Measurements from ENCODE around the gene KCNG2. TPM values are rescaled to one million over a fixed set of nuclear protein-coding genes. Genes with fewer than 3 reads are reported as not detected.
"Not testable (repeated sequence)": the region's sequence is repeated elsewhere in the genome, so short reads cannot be mapped to it uniquely, and the experiment has no call there.

KCNG2 gene
- total RNA-seq, 2 experiments from 2014 or later: not detected

GRCh38 chr18:79853993-79854364 is 56.2 kb downstream of the KCNG2 start:
- H3K4me3 Mint-ChIP-seq: no peak overlapping the region
- DNase-seq: no peak

GRCh38 chr18:79855147-79855933 is 57.6 kb downstream of the KCNG2 start:
- Mint-ChIP-seq H3K27me3 (peaks cover 4% of the 10 kb centered on the region), H3K27ac (no peak overlapping the region), H3K4me1 (peaks cover 1% of the 10 kb centered on the region)

More at GRCh38 chr18:79853993-79854364, 56.2 kb downstream of the KCNG2 start:
- peaks cover 1% of the 10 kb centered on the region for H3K4me1 Mint-ChIP-seq
- H3K27me3 Mint-ChIP-seq: peaks cover 4% of the 10 kb centered on the region
- H3K9me3 Mint-ChIP-seq: no peaks in the 10 kb centered on the region
- H3K36me3 Mint-ChIP-seq: no peaks in the 10 kb centered on the region
- no peak overlapping the region for H3K27ac Mint-ChIP-seq

DNA sequence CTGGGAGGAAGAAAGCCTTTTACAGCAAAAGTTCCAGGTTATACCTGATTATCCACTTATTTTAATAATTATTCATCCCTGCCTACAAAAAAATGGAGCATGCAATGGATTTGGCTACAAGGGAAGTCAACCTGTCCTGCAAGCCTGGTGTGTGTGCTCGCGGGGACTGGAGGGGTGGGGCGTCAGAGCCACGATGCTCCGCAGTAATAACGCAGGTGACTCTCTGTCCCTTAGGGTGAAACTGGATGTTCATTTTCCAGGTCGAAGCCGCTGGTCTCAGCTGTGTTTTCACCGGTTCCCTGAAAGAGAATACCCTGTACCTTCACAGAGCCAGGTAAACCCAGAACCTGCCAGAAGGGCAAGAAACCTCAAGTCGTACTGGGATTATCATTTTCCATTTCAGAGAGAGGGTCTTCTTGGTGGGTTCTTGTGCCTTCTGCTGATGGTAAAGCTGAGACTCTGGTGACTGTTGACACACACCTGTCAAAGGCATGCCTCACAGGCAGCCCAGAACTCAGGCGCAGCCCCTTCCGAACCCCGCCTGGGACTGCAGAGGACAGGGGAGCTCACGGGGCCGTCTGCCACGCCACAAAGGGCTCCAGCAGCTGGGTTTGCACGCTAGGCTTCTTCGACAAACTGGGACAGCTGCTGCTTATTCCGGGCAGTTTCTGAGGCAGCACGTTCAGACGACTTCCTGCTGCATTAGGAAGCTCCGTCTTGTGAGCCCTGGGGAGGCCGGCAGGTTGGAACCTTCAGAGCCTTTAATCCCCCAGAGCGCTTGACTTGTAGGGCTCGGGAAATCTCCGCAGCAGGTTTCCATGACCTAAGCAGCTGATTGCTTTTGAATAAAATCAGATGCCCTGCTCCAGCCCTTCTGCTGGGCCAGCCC is 58.6 kb downstream of the KCNG2 start:
- peak; percentile 23 for DNase-seq
- no peaks in the 10 kb centered on the region for H3K36me3 Mint-ChIP-seq
- H3K4me3 Mint-ChIP-seq: no peak overlapping the region
- peaks cover 1% of the 10 kb centered on the region for H3K9me3 Mint-ChIP-seq
- H3K27ac Mint-ChIP-seq: no peak overlapping the region
- H3K4me1 Mint-ChIP-seq: peaks cover 1% of the 10 kb centered on the region
- H3K27me3 Mint-ChIP-seq: peaks cover 4% of the 10 kb centered on the region

More at GRCh38 chr18:79855147-79855933, 57.6 kb downstream of the KCNG2 start:
- no peak overlapping the region for H3K4me3 Mint-ChIP-seq
- H3K9me3 Mint-ChIP-seq: no peaks in the 10 kb centered on the region
- no peak for DNase-seq
- no peaks in the 10 kb centered on the region for H3K36me3 Mint-ChIP-seq

GRCh38 chr18:79857082-79857671 is 59.4 kb downstream of the KCNG2 start:
- peaks cover 11% of the 10 kb centered on the region for H3K27me3 Mint-ChIP-seq
- no peak for DNase-seq
- no peak overlapping the region for H3K4me3 Mint-ChIP-seq
- peaks cover 1% of the 10 kb centered on the region for H3K4me1 Mint-ChIP-seq
- no peak overlapping the region for H3K27ac Mint-ChIP-seq
- H3K36me3 Mint-ChIP-seq: no peaks in the 10 kb centered on the region
- peaks cover 8% of the 10 kb centered on the region for H3K9me3 Mint-ChIP-seq

DNA sequence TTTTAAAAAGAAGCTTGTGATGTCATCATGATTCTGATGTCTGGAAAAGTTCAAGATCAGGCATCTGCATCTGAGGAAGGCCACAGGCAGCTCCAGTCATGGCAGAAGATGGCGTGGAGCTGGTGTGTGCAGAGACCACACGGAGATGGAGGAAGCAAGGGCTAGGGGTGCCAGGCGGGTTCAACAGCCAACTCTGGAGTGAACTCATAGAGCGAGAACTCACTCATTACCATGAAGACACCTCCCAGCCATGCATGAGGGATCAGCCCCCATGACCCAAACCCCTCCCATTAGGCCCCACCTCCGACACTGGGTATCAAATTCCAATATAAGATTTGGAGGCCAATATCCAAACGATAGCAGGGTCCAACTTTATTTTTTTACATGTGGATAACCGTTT is 61.6 kb downstream of the KCNG2 start:
- DNase-seq: no peak
- Mint-ChIP-seq H3K36me3 (no peaks in the 10 kb centered on the region), H3K4me3 (no peak overlapping the region), H3K27me3 (peaks cover 7% of the 10 kb centered on the region), H3K9me3 (peaks cover 10% of the 10 kb centered on the region), H3K4me1 (peaks cover 1% of the 10 kb centered on the region), H3K27ac (no peak overlapping the region)

DNA sequence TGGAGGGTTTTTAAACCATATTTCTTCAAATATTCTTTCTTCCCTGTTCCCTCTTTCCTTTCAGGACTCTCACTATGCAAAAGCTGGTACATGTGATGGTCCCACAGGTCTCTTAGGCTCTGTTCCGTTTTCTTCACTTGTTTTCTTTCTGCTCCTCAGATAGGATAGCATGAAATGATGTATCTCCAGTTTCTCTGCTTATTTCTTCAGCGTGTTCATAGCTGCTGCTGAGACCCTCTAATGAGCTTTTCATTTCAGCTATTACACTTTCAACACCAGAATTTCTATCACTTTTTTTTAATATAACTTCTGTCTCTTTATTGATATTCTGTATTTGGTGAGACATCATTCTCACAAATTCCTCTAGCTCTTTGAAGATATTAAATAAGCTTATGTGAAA is 63.9 kb downstream of the KCNG2 start:
- Mint-ChIP-seq H3K36me3 (no peaks in the 10 kb centered on the region), H3K27me3 (peaks cover 7% of the 10 kb centered on the region), H3K9me3 (peaks cover 10% of the 10 kb centered on the region), H3K27ac (no peak overlapping the region), H3K4me3 (no peak overlapping the region), H3K4me1 (no peaks in the 10 kb centered on the region)
- no peak for DNase-seq

DNA sequence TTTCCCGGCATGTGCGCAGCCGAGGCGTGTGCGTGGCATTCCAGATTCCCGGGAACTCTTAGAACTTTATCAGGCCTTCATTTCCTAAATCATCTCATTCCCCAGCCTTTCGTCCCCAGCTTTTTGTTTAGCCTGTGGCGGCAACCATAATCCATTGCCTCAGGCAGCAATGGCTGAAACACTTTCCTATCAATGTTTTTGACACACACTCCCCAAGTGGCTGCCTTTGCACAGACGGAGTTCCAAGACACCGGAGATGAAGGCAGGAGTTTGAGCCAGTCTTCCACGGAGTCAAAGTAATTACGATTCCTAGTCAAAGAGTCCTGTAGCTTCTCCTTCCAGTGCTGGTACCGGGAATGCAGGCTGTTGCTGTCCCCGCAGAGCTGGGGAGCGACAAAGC is 64.8 kb downstream of the KCNG2 start:
- no peak for DNase-seq
- no peaks in the 10 kb centered on the region for H3K4me1 Mint-ChIP-seq
- no peak overlapping the region for H3K27ac Mint-ChIP-seq
- no peak overlapping the region for H3K4me3 Mint-ChIP-seq
- no peaks in the 10 kb centered on the region for H3K36me3 Mint-ChIP-seq
- H3K9me3 Mint-ChIP-seq: peaks cover 10% of the 10 kb centered on the region
- H3K27me3 Mint-ChIP-seq: peaks cover 7% of the 10 kb centered on the region

DNA sequence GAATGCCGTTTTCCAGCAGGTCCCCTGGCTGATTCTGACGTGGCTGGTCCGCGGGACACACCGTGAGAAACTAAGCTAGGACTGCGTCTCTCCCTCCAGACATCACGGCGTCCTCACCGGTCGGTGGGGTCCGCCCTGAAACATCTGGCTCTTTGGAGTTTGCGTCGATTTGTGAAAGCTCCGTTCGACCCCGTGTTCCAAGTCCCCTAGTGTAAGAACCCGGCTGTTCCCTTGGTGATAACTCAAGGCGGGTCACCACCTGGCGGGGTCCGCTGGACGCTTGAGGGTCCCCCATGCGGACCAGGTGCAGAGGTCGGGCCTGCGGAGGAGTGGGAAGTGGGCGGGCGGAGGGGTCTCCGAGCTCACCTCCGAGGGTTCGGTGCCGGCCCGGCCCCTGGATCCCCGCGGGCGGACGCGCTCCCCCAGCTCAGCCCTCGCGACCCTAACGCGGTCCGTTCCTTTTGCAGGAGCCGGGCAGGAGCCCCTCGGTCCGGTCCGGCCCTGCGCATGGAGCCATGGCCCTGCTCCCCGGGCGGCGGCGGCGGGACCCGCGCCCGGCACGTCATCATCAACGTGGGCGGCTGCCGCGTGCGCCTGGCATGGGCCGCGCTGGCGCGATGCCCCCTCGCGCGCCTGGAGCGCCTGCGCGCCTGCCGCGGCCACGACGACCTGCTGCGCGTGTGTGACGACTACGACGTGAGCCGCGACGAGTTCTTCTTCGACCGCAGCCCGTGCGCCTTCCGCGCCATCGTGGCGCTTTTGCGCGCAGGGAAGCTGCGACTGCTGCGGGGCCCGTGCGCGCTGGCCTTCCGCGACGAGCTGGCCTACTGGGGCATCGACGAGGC is 65.6 kb downstream of the KCNG2 start:
- Mint-ChIP-seq H3K9me3 (peaks cover 10% of the 10 kb centered on the region), H3K4me1 (no peaks in the 10 kb centered on the region), H3K4me3 (no peak overlapping the region), H3K36me3 (no peaks in the 10 kb centered on the region), H3K27me3 (peaks cover 7% of the 10 kb centered on the region), H3K27ac (no peak overlapping the region)
- no peak for DNase-seq

DNA sequence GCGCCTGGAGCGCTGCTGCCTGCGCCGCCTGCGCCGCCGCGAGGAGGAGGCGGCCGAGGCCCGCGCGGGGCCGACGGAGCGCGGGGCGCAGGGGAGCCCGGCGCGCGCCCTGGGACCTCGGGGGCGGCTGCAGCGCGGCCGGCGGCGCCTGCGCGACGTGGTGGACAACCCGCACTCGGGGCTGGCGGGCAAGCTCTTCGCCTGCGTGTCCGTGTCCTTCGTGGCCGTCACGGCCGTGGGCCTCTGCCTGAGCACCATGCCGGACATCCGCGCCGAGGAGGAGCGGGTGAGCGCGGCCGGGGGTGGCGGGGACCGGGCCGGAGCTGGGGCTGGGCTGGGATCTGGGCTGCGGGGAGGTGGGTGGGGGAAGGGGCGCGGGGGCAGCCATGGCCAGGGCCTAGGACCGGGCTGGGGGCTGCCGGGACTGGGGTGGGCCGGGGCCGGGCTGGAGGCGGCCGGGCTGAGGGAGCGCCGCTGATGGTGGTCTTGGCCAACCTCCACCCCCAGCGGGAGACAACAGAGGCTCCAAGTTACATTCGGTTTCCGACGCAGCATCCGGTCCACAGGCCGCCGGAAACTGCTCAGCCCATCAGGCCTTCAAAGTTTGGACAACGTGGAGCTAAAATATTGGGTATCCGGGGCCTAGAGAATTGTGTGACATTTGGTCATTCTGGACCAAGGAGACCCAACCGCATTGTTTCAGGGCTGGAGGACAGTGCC is 66.4 kb downstream of the KCNG2 start:
- Mint-ChIP-seq H3K9me3 (peaks cover 10% of the 10 kb centered on the region), H3K4me1 (no peaks in the 10 kb centered on the region), H3K36me3 (no peaks in the 10 kb centered on the region), H3K4me3 (no peak overlapping the region), H3K27me3 (peaks cover 7% of the 10 kb centered on the region), H3K27ac (no peak overlapping the region)
- no peak for DNase-seq

DNA sequence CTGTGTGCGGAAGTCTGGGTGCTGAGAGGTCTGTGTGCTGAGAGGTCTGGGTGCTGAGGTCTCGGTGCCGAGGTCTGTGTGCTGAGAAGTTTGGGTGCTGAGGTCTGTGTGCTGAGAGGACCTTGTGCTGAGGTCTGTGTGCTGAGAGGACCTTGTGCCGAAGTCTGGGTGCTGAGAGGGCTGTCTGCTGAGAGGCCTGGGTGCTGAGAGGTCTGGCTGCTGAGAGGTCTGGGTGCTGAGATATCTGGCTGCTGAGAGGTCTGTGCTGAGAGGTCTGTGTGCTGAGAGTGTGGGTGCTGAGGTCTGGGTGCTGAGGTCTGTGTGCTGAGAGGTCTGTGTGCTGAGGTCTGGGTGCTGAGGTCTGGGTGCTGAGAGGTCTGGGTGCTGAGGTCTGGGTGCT is 67.2 kb downstream of the KCNG2 start:
- H3K27ac Mint-ChIP-seq, H3K27me3 Mint-ChIP-seq, H3K36me3 Mint-ChIP-seq, H3K4me3 Mint-ChIP-seq, H3K4me1 Mint-ChIP-seq, DNase-seq: not testable (repeated sequence)
- peaks cover 10% of the 10 kb centered on the region for H3K9me3 Mint-ChIP-seq

- H3K9me3 Mint-ChIP-seq, DNase-seq, H3K4me1 Mint-ChIP-seq, H3K4me3 Mint-ChIP-seq, H3K27me3 Mint-ChIP-seq, H3K27ac Mint-ChIP-seq, H3K36me3 Mint-ChIP-seq: not testable (repeated sequence)
Observed at GRCh38 chr18:79865951-79866350, 68.2 kb downstream of the KCNG2 start.

- no peak overlapping the region for H3K4me3 Mint-ChIP-seq
- no peak for DNase-seq
- no peak overlapping the region for H3K27ac Mint-ChIP-seq
- no peaks in the 10 kb centered on the region for H3K4me1 Mint-ChIP-seq
- H3K36me3 Mint-ChIP-seq: no peaks in the 10 kb centered on the region
- H3K9me3 Mint-ChIP-seq: peaks cover 3% of the 10 kb centered on the region
- peaks cover 2% of the 10 kb centered on the region for H3K27me3 Mint-ChIP-seq
Observed at GRCh38 chr18:79866889-79867574, 69.3 kb downstream of the KCNG2 start.

- Mint-ChIP-seq H3K27me3 (no peaks in the 10 kb centered on the region), H3K9me3 (no peaks in the 10 kb centered on the region), H3K27ac (no peak overlapping the region), H3K4me1 (no peaks in the 10 kb centered on the region), H3K36me3 (no peaks in the 10 kb centered on the region), H3K4me3 (no peak overlapping the region)
- no peak for DNase-seq
Observed at GRCh38 chr18:79867666-79868065, 69.9 kb downstream of the KCNG2 start.
